Hepatocyte (in vitro differentiated cells): ENCODE results near the gene GADD45B. TPM values are rescaled to one million over a fixed set of nuclear protein-coding genes. Genes with fewer than 3 reads are reported as not detected.

Experiments
- DNase-seq: peaks from one replicate; pipeline ENCODE4 v3.0.0-alpha.2; 2016; ENCODE audit warnings: low spot score
- H2AFZ ChIP-seq: fragments of 200-600 bp; sonication (generic); 2 replicates; pipeline ENCODE4 v1.6.0; 2016; ENCODE audit warnings: antibody characterized with exemption, mild to moderate bottlenecking
- H3K27ac ChIP-seq: fragments of 200-600 bp; sonication (generic); 2 replicates; pipeline ENCODE4 v1.5.1; 2016; ENCODE audit warnings: mild to moderate bottlenecking
- H3K27me3 ChIP-seq: fragments of 200-600 bp; sonication (generic); 2 replicates; pipeline ENCODE4 v1.6.1; 2016
- H3K36me3 ChIP-seq: fragments of 200-600 bp; sonication (generic); replicated peaks from 2 replicates; pipeline ENCODE4 v1.5.1; 2016; ENCODE audit warnings: low read depth; ENCODE audit not compliant: insufficient read depth
- H3K4me1 ChIP-seq: fragments of 200-600 bp; sonication (generic); 2 replicates; pipeline ENCODE4 v1.5.1; 2016; ENCODE audit warnings: mild to moderate bottlenecking, moderate library complexity; ENCODE audit not compliant: insufficient read depth
- H3K4me2 ChIP-seq: fragments of 200-600 bp; sonication (generic); 2 replicates; pipeline ENCODE4 v1.6.0; 2016
- H3K4me3 ChIP-seq: fragments of 200-600 bp; sonication (generic); 2 replicates; pipeline ENCODE4 v1.5.1; 2016; ENCODE audit warnings: mild to moderate bottlenecking
- H3K79me2 ChIP-seq: fragments of 200-600 bp; sonication (generic); 2 replicates; pipeline ENCODE4 v1.6.0; 2017; ENCODE audit warnings: mild to moderate bottlenecking
- H3K9me2 ChIP-seq: fragments of 200-600 bp; sonication (generic); replicated peaks from 2 replicates; pipeline ENCODE4 v1.6.0; 2017; ENCODE audit warnings: mild to moderate bottlenecking; ENCODE audit not compliant: insufficient read depth
- H3K9me3 ChIP-seq: fragments of 200-600 bp; sonication (generic); 2 replicates; pipeline ENCODE4 v1.5.1; 2016; ENCODE audit warnings: low read depth, mild to moderate bottlenecking
- H4K20me1 ChIP-seq: fragments of 200-600 bp; sonication (generic); 2 replicates; pipeline ENCODE4 v1.6.0; 2016; ENCODE audit warnings: mild to moderate bottlenecking; ENCODE audit not compliant: insufficient read depth, poor library complexity, severe bottlenecking
- CTCF ChIP-seq: fragments of 200-600 bp; sonication (generic); IDR thresholded peaks from 2 replicates; pipeline ENCODE4 v1.5.1; 2016; ENCODE audit warnings: antibody characterized with exemption, mild to moderate bottlenecking; ENCODE audit not compliant: poor library complexity
- EZH2 ChIP-seq: fragments of 200-600 bp; sonication (generic); IDR thresholded peaks from 2 replicates; pipeline ENCODE4 v1.6.1; 2016; ENCODE audit warnings: antibody characterized with exemption, mild to moderate bottlenecking, borderline replicate concordance
- EZH2phosphoT487 ChIP-seq: fragments of 200-600 bp; sonication (generic); IDR thresholded peaks from one replicate; pipeline ENCODE4 v1.6.1; 2018; ENCODE audit warnings: antibody characterized with exemption, mild to moderate bottlenecking, low read depth, moderate library complexity; ENCODE audit not compliant: unreplicated experiment, severe bottlenecking
- WGBS: methylation state at CpG from one replicate; pipeline ENCODE4 v1.1.6; 2016; ENCODE audit warnings: low lambda C conversion rate; ENCODE audit errors: missing lambda C conversion rate; 5-methylcytosine and 5-hydroxymethylcytosine counted together
- polyA plus RNA-seq: library from polyadenylated mRNA; unstranded; fragments of >200 nt; fragmentation: Nextera tagmentation; extraction: Ambion mirVana; gene quantifications from 2 replicates; pipeline ENCODE4 v1.2.1, GENCODE V29; 2016
- total RNA-seq: library from RNA; depleted of rRNA; stranded (reverse); fragments of >200 nt; gene quantifications from 2 replicates; pipeline ENCODE4 v1.2.3, GENCODE V29; 2014

GADD45B gene
- total and polyA plus RNA-seq, 2 experiments from 2014 or later: 126 to 229 TPM

GRCh38 chr19:2474232-2475017, 1.5 kb upstream of the GADD45B start:
- no peaks in the 10 kb centered on the region for H3K9me2 ChIP-seq
- DNase-seq: peak; percentile 96
- peak overlapping the region; percentile 28 for H2AFZ ChIP-seq

GRCh38 chr19:2475018-2475701, 767 bp upstream of the GADD45B start:
- Histone ChIP-seq H3K27me3 (no peaks in the 10 kb centered on the region), H2AFZ (peak overlapping the region; percentile 28), H3K27ac (peak overlapping the region; percentile 75), H3K4me3 (peak overlapping the region; percentile 15), H3K9me2 (no peaks in the 10 kb centered on the region), H3K9me3 (no peaks in the 10 kb centered on the region), H3K4me2 (peak overlapping the region; percentile 88), H4K20me1 (peaks cover 17% of the 10 kb centered on the region), H3K36me3 (no peaks in the 10 kb centered on the region), H3K79me2 (peaks cover 19% of the 10 kb centered on the region), H3K4me1 (peaks cover 20% of the 10 kb centered on the region)
- TF ChIP-seq CTCF (no peak), EZH2phosphoT487 (no peak)
- peak; percentile 77 for DNase-seq
- 5% methylated on average over 45 of the region's 45 CpGs for WGBS

More at GRCh38 chr19:2474232-2475017, 1.5 kb upstream of the GADD45B start:
- 12% methylated on average over 57 of the region's 60 CpGs for WGBS
- TF ChIP-seq CTCF (peak; percentile 99), EZH2phosphoT487 (no peak)
- Histone ChIP-seq H3K79me2 (peaks cover 19% of the 10 kb centered on the region), H3K4me1 (peaks cover 20% of the 10 kb centered on the region), H3K36me3 (no peaks in the 10 kb centered on the region), H3K9me3 (no peaks in the 10 kb centered on the region), H3K27me3 (no peaks in the 10 kb centered on the region), H3K4me3 (peak overlapping the region; percentile 15), H3K4me2 (peak overlapping the region; percentile 88), H3K27ac (peak overlapping the region; percentile 75), H4K20me1 (peaks cover 17% of the 10 kb centered on the region)

- Histone ChIP-seq H3K27me3 (no peaks in the 10 kb centered on the region), H4K20me1 (peaks cover 17% of the 10 kb centered on the region), H3K36me3 (no peaks in the 10 kb centered on the region), H3K9me2 (no peaks in the 10 kb centered on the region), H3K4me1 (peaks cover 20% of the 10 kb centered on the region), H3K4me3 (peak overlapping the region; percentile 54), H3K27ac (peak overlapping the region; percentile 77), H2AFZ (no peak overlapping the region), H3K79me2 (peaks cover 19% of the 10 kb centered on the region), H3K4me2 (peak overlapping the region; percentile 85), H3K9me3 (no peaks in the 10 kb centered on the region)
- TF ChIP-seq EZH2phosphoT487: no peak
- no peak for TF ChIP-seq CTCF
- TF ChIP-seq EZH2: no peak
- WGBS: under 1% methylated on average over 26 of the region's 42 CpGs
- peak; percentile 60 for DNase-seq
Observed at GRCh38 chr19:2476451-2477140, 669 bp downstream of the GADD45B start.
